Left colon (tissue), 2 donors: ENCODE results near the gene HLA-DMA. TPM values are rescaled to one million over a fixed set of nuclear protein-coding genes. Genes with fewer than 3 reads are reported as not detected.
A peak's percentile ranks its signal among the peaks of the same experiment; 100 is the strongest.
"Not testable (repeated sequence)": the region's sequence is repeated elsewhere in the genome, so short reads cannot be mapped to it uniquely, and the experiment has no call there.

Experiments
- ATAC-seq: fragments of 200-7000 bp; cut with Tn5 transposase; one replicate; pipeline ENCODE4 v1.9.1; 2020; ENCODE audit warnings: mild to moderate bottlenecking, moderate library complexity
- DNase-seq, 2 donors: peaks; one replicate each; pipeline ENCODE4 v3.0.0-alpha.2; 2020
- intact Hi-C, 2 donors: fragments of 100-400 bp; cut with DNase I in 1 of 2; cut with micrococcal nuclease in 1 of 2; formaldehyde crosslinking; loops; one replicate each; pipeline versions ENCODE4 v1.11.2 to v1.14.0; 2022; cut with DNase I, micrococcal nuclease
- total RNA-seq, 2 donors: library from RNA; stranded (reverse); fragmentation: NEBNext Ultra II Directional; extraction: Animal tissue kit (Norgen Biotek cat#: 25700); gene quantifications; one replicate each; pipeline ENCODE4 v1.2.1, GENCODE V29; 2021
- donor health status: DM: no; HTN: no; CAD: no.
- donor health status: DM: yes; HTN: yes; CAD: no.

Gene HLA-DMA
- total RNA-seq, 2 donors from 2014 or later = 11.8 to 22.1 TPM

- intact Hi-C loops, ATAC-seq, DNase-seq: not testable (repeated sequence)
These were observed 10.3 kb downstream of the HLA-DMA start for GRCh38 chr6:32942555-32943123.

- ATAC-seq (no peak), DNase-seq (no peak)
These were observed 11.6 kb downstream of the HLA-DMA start for GRCh38 chr6:32941214-32941768.

GRCh38 chr6:32940656-32941213 is 12.2 kb downstream of the HLA-DMA start, which contains the start of gene HLA-DMB:
Gene HLA-DMB (minus strand): TSS chr6:32941028. CDS start chr6:32940807, 221 bp downstream.
- ATAC-seq = peak; percentile 82
- intact Hi-C loops = no loop called here
- DNase-seq = no peak

More at GRCh38 chr6:32941214-32941768, 11.6 kb downstream of the HLA-DMA start:
- intact Hi-C loops = no loop called here

GRCh38 chr6:32938494-32938893 is 14.4 kb downstream of the HLA-DMA start:
- intact Hi-C loops = loop anchor here in 1 of 2 donors (10.0 kb wide), 1 partner anchor 46 kb away; no protein-coding TSS in a partner anchor
- ATAC-seq = no peak
- no peak for DNase-seq

GRCh38 chr6:32937230-32937633 is 15.7 kb downstream of the HLA-DMA start:
- ATAC-seq = no peak
- DNase-seq = no peak

GRCh38 chr6:32936239-32937152 is 16.4 kb downstream of the HLA-DMA start:
- intact Hi-C loops = loop anchor here in 1 of 2 donors (10.0 kb wide), 1 partner anchor 48 kb away; no protein-coding TSS in a partner anchor
- ATAC-seq (no peak), DNase-seq (no peak)

More at GRCh38 chr6:32937230-32937633, 15.7 kb downstream of the HLA-DMA start:
- intact Hi-C loops = loop anchor here in 1 of 2 donors (10.0 kb wide), 1 partner anchor 48 kb away; no protein-coding TSS in a partner anchor

GRCh38 chr6:32935551-32936238 is 17.2 kb downstream of the HLA-DMA start:
- intact Hi-C loops = loop anchor here in 1 of 2 donors (10.0 kb wide), 1 partner anchor 49 kb away; no protein-coding TSS in a partner anchor
- DNase-seq = no peak
- no peak for ATAC-seq

- ATAC-seq (peak; percentile 79), DNase-seq (peak; percentile 65 to 91)
- intact Hi-C loops = loop anchor here (5.0 to 10.0 kb wide), 3 partner anchors 46 to 51 kb away; no protein-coding TSS in a partner anchor
These were observed 19.2 kb downstream of the HLA-DMA start for GRCh38 chr6:32933661-32934085.

- ATAC-seq = no peak
- intact Hi-C loops = loop anchor here (5.0 to 10.0 kb wide), 3 partner anchors 45 to 53 kb away; no protein-coding TSS in a partner anchor
- DNase-seq = no peak
These were observed 20.6 kb downstream of the HLA-DMA start for GRCh38 chr6:32932132-32932868.

- intact Hi-C loops = loop anchor here (5.0 to 10.0 kb wide), 3 partner anchors 44 to 54 kb away; no protein-coding TSS in a partner anchor
- no peak for DNase-seq
- ATAC-seq = no peak
These were observed 21.7 kb downstream of the HLA-DMA start for GRCh38 chr6:32931211-32931610.

GRCh38 chr6:32922083-32922482 is 30.8 kb downstream of the HLA-DMA start:
- ATAC-seq (no peak), DNase-seq (no peak)
- intact Hi-C loops = no loop called here

GRCh38 chr6:32920715-32921114 is 32.2 kb downstream of the HLA-DMA start:
- DNase-seq = no peak
- ATAC-seq = peak; percentile 66
- intact Hi-C loops = no loop called here

GRCh38 chr6:32912951-32913350 is 39.9 kb downstream of the HLA-DMA start:
- no peak for DNase-seq
- intact Hi-C loops = no loop called here
- no peak for ATAC-seq

GRCh38 chr6:32908897-32909296 is 44.0 kb downstream of the HLA-DMA start:
- ATAC-seq (no peak), DNase-seq (no peak)
- intact Hi-C loops = no loop called here

GRCh38 chr6:32906539-32906938 is 46.4 kb downstream of the HLA-DMA start:
- intact Hi-C loops = no loop called here
- DNase-seq = no peak
- no peak for ATAC-seq

- intact Hi-C loops = no loop called here
- ATAC-seq (no peak), DNase-seq (no peak)
These were observed 47.8 kb downstream of the HLA-DMA start for GRCh38 chr6:32905078-32905477.

GRCh38 chr6:32903952-32904351 is 48.9 kb downstream of the HLA-DMA start:
- DNase-seq = no peak
- intact Hi-C loops = no loop called here
- ATAC-seq = no peak
